ENCODE data around the gene PTPRR.

- no peak for TF ChIP-seq SMAD3 (CRISPR knock-in tag; IDR thresholded peaks at IDR 0.05; ENCODE audit: borderline replicate concordance)
- no peak for TF ChIP-seq MAX (CRISPR knock-in tag; IDR thresholded peaks at IDR 0.05)
- no peak for TF ChIP-seq FOXJ3 (CRISPR knock-in tag; IDR thresholded peaks at IDR 0.05; ENCODE audit: borderline replicate concordance)
- TF ChIP-seq CTCF (IDR thresholded peaks at IDR 0.05), result no peak
- TF ChIP-seq PREB (CRISPR knock-in tag; IDR thresholded peaks at IDR 0.05; ENCODE audit: borderline replicate concordance), result no peak
- no peak for TF ChIP-seq CREB1 (CRISPR knock-in tag; IDR thresholded peaks at IDR 0.05)
- TF ChIP-seq ZNF423 (CRISPR knock-in tag; IDR thresholded peaks at IDR 0.05), result no peak
- no peak for TF ChIP-seq NR3C1 (CRISPR knock-in tag; conservative IDR thresholded peaks at IDR 0.05; ENCODE audit: low read depth)
- TF ChIP-seq NFE2L1 (CRISPR knock-in tag; IDR thresholded peaks at IDR 0.05), result no peak
- TF ChIP-seq ZNF416 (CRISPR knock-in tag; IDR thresholded peaks at IDR 0.05), result no peak
Observed at GRCh38 chr12:70843363-70843762, 77.2 kb downstream of the PTPRR start.

All from WTC11 (cell line).